Activated B cell treated with CpG ODN at 0.5 μM for 24 hours (primary cell): Measurements from ENCODE around the gene SUFU. TPM values are rescaled to one million over a fixed set of nuclear protein-coding genes. Genes with fewer than 3 reads are reported as not detected.

Experiments
- ATAC-seq: fragments of 200-7000 bp; cut with Tn5 transposase; one replicate; pipeline ENCODE4 v1.10.0; 2021; ENCODE audit warnings: low read depth, mild to moderate bottlenecking, moderate library complexity
- CTCF ChIA-PET: fragments of 350-600 bp; sonication (Branson Sonifier 250); formaldehyde crosslinking; loops from one replicate; lab custom pipeline; 2021; ENCODE audit warnings: antibody characterized with exemption; lab: Charles Lee
- POLR2A ChIA-PET: fragments of 350-600 bp; sonication (Branson Sonifier 250); formaldehyde crosslinking; loops from one replicate; lab custom pipeline; 2021; ENCODE audit warnings: antibody characterized with exemption; lab: Charles Lee
- DNase-seq: peaks from one replicate; pipeline ENCODE4 v3.0.0; 2022
- H3K27ac Mint-ChIP-seq: one replicate; pipeline ENCODE4 v1.8.0; 2020; ENCODE audit warnings: mixed read lengths
- H3K27me3 Mint-ChIP-seq: one replicate; pipeline ENCODE4 v1.8.0; 2021; ENCODE audit warnings: mixed read lengths
- H3K36me3 Mint-ChIP-seq: one replicate; pipeline ENCODE4 v1.8.0; 2021; ENCODE audit warnings: low read depth, mixed read lengths
- H3K4me1 Mint-ChIP-seq: one replicate; pipeline ENCODE4 v1.8.0; 2021; ENCODE audit warnings: mixed read lengths
- H3K4me3 Mint-ChIP-seq: one replicate; pipeline ENCODE4 v1.8.0; 2020; ENCODE audit warnings: mild to moderate bottlenecking, mixed read lengths
- H3K9me3 Mint-ChIP-seq: one replicate; pipeline ENCODE4 v1.8.0; 2020; ENCODE audit warnings: mixed read lengths
- CTCF ChIP-seq: fragments of 200-600 bp; IDR thresholded peaks from one replicate; pipeline ENCODE4 v1.8.0; 2022; ENCODE audit warnings: antibody characterized with exemption, mild to moderate bottlenecking
- intact Hi-C: fragments of 100-400 bp; cut with micrococcal nuclease; formaldehyde crosslinking; loops from one replicate; pipeline ENCODE4 v1.15.1; 2024
- total RNA-seq: library from RNA; stranded (reverse); gene quantifications from 2 replicates; pipeline ENCODE4 v1.2.3, GENCODE V29; 2022

SUFU gene
- total RNA-seq, 1 donor from 2014 or later, result 7.4 TPM

DNA sequence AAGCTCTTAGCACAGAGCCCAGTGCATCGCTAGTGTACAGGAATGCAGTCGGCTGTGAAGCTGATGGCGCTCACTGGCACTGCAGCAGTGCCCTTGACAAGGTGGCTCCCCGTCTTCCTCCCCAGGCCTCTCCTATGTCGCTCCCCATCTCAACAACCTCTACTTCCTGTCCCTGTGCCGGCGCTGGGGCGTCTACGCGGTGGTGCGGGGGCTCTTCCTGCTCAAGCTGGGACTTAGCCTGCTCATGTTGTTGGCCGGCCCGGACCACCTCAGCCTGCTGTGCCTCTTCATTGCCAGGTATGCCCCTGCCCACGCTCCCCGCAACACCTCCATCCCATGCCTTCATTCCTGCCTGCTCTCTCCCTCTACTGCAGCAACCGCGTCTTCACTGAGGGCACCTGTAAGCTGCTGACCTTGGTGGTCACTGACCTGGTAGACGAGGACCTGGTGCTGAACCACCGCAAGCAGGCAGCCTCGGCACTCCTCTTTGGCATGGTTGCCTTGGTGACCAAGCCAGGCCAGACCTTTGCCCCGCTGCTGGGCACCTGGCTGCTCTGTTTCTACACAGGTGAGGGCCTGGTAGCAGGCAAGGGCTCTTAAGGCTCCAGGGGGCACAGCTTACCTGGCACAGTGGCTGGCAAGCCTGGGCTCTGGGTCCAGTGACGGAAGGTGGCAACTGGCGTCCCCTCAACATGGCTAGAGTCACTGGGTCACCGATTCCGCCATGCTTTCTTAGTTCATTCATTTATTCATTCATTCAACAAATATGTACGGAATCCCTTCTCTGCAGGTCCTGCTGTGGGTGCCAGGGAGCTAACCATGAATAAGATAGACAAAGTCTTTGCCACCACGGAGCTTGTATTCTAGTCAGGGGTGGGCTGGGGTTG is 30.1 kb upstream of the SUFU start:
- no peak overlapping the region for H3K4me3 Mint-ChIP-seq
- CTCF ChIA-PET, result no interaction called here
- TF ChIP-seq CTCF, result no peak
- peaks cover 1% of the 10 kb centered on the region for H3K36me3 Mint-ChIP-seq
- POLR2A ChIA-PET, result interaction anchor here (0.6 kb wide), 1 partner anchor 66 kb away, joined by 3 read pairs; no protein-coding TSS in a partner anchor
- ATAC-seq (no peak), DNase-seq (no peak)
- peaks cover under 1% of the 10 kb centered on the region for H3K4me1 Mint-ChIP-seq
- H3K9me3 Mint-ChIP-seq, result no peaks in the 10 kb centered on the region
- intact Hi-C loops, result no loop called here
- no peak overlapping the region for H3K27ac Mint-ChIP-seq
- H3K27me3 Mint-ChIP-seq, result no peaks in the 10 kb centered on the region

DNA sequence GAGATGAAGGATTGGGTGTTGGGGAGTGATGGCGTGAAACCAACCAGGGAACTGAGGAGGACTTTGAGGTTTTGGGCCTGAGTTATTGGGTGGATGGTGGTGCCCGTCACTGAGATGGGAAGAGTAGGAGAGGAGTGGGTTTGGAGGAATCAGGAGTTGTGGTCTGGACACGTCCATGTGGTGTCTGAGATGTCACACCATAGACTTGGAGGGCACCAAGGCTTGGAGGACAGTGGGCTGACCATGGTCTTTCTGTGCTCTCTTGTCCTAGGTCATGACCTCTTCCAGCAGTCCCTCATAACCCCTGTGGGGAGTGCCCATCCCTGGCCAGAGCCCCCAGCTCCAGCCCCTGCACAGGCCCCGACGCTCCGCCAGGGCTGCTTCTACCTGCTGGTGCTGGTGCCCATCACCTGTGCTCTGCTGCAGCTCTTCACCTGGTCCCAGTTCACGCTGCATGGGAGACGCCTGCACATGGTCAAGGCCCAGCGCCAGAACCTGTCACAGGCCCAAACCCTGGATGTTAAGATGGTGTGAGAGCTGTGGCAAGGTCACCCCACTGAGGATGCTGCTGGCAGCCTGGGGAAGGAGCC is 28.2 kb upstream of the SUFU start:
- ATAC-seq (no peak), DNase-seq (no peak)
- Mint-ChIP-seq H3K4me3 (no peak overlapping the region), H3K9me3 (no peaks in the 10 kb centered on the region), H3K27ac (no peak overlapping the region), H3K4me1 (peaks cover 7% of the 10 kb centered on the region), H3K27me3 (no peaks in the 10 kb centered on the region), H3K36me3 (peaks cover 19% of the 10 kb centered on the region)
- TF ChIP-seq CTCF, result no peak
- CTCF ChIA-PET, result no interaction called here
- intact Hi-C loops, result no loop called here
- POLR2A ChIA-PET, result interaction anchor here (1.2 kb wide), 1 partner anchor 14 kb away, joined by 5 read pairs; no protein-coding TSS in a partner anchor

GRCh38 chr10:102476466-102477141 is 27.2 kb upstream of the SUFU start:
- H3K27me3 Mint-ChIP-seq, result no peaks in the 10 kb centered on the region
- H3K4me3 Mint-ChIP-seq, result no peak overlapping the region
- DNase-seq (no peak), ATAC-seq (no peak)
- intact Hi-C loops, result no loop called here
- ChIA-PET CTCF (no interaction called here), POLR2A (interaction anchor here (0.8 kb wide), 1 partner anchor 72 kb away, joined by 3 read pairs; no protein-coding TSS in a partner anchor)
- no peak for TF ChIP-seq CTCF
- H3K36me3 Mint-ChIP-seq, result peaks cover 28% of the 10 kb centered on the region
- H3K27ac Mint-ChIP-seq, result no peak overlapping the region
- H3K4me1 Mint-ChIP-seq, result peaks cover 7% of the 10 kb centered on the region
- no peaks in the 10 kb centered on the region for H3K9me3 Mint-ChIP-seq

GRCh38 chr10:102479651-102480050 is 24.1 kb upstream of the SUFU start:
- DNase-seq (no peak), ATAC-seq (no peak)
- H3K9me3 Mint-ChIP-seq, result no peaks in the 10 kb centered on the region
- POLR2A ChIA-PET, result interaction anchor here (0.5 to 1.7 kb wide), 10 partner anchors 29 to 187 kb away, joined by 3 to 11 read pairs (median 6); partner anchors contain the start of gene NFKB2
- no peak for TF ChIP-seq CTCF
- CTCF ChIA-PET, result interaction anchor here (1.0 to 3.6 kb wide), 15 partner anchors 9 to 344 kb away, joined by 3 to 33 read pairs (median 6); partner anchors contain the start of genes FBXL15 and NFKB2
- H3K36me3 Mint-ChIP-seq, result peaks cover 58% of the 10 kb centered on the region
- H3K27me3 Mint-ChIP-seq, result no peaks in the 10 kb centered on the region
- H3K27ac Mint-ChIP-seq, result peak overlapping the region; percentile 65
- intact Hi-C loops, result loop anchor here (1.0 to 2.0 kb wide), 10 partner anchors 19 to 310 kb away; partner anchors contain the start of gene CUEDC2
- H3K4me3 Mint-ChIP-seq, result no peak overlapping the region
- peaks cover 7% of the 10 kb centered on the region for H3K4me1 Mint-ChIP-seq
